Calu3 (cell line): ENCODE results near the gene DCAF17. TPM values are rescaled to one million over a fixed set of nuclear protein-coding genes. Genes with fewer than 3 reads are reported as not detected.
"Not testable (repeated sequence)": the region's sequence is repeated elsewhere in the genome, so short reads cannot be mapped to it uniquely, and the experiment has no call there.

Experiments
- BruUV-seq: library from RNA; stranded (reverse); fragments of 400-500 nt; replicated peaks from 2 replicates; lab custom pipeline; 2021; lab: Mats Ljungman, UMichigan
- CTCF ChIA-PET: fragments of 300-600 bp; sonication (Branson Sonifier 250); formaldehyde crosslinking; loops from one replicate; lab custom pipeline; 2022; ENCODE audit warnings: antibody characterized with exemption; lab: Charles Lee
- DNase-seq: peaks from one replicate; pipeline ENCODE4 v3.0.0; 2022
- H3K27ac Mint-ChIP-seq: one replicate; pipeline ENCODE4 v1.8.0; 2022; ENCODE audit warnings: mixed read lengths; ENCODE audit not compliant: unreplicated experiment
- H3K27me3 Mint-ChIP-seq: one replicate; pipeline ENCODE4 v1.8.0; 2022; ENCODE audit warnings: mixed read lengths; ENCODE audit not compliant: unreplicated experiment
- H3K36me3 Mint-ChIP-seq: one replicate; pipeline ENCODE4 v1.8.0; 2022; ENCODE audit warnings: mild to moderate bottlenecking, moderate library complexity, mixed read lengths; ENCODE audit not compliant: insufficient read depth, unreplicated experiment
- H3K4me1 Mint-ChIP-seq: one replicate; pipeline ENCODE4 v1.8.0; 2022; ENCODE audit warnings: mild to moderate bottlenecking, low read depth, mixed read lengths; ENCODE audit not compliant: unreplicated experiment
- H3K4me3 Mint-ChIP-seq: one replicate; pipeline ENCODE4 v1.8.0; 2022; ENCODE audit warnings: mild to moderate bottlenecking, low read depth, moderate library complexity, mixed read lengths; ENCODE audit not compliant: unreplicated experiment
- H3K9me3 Mint-ChIP-seq: one replicate; pipeline ENCODE4 v1.8.0; 2022; ENCODE audit warnings: low read depth, mixed read lengths; ENCODE audit not compliant: unreplicated experiment
- CTCF ChIP-seq: fragments of 200-600 bp; IDR thresholded peaks from one replicate; pipeline ENCODE4 v1.8.0; 2022; ENCODE audit warnings: antibody characterized with exemption; ENCODE audit not compliant: unreplicated experiment
- intact Hi-C: fragments of 100-400 bp; cut with micrococcal nuclease; formaldehyde crosslinking; loops from one replicate; pipeline ENCODE4 v1.10.0; 2022; ENCODE audit not compliant: unreplicated experiment
- total RNA-seq: library from RNA; stranded (reverse); gene quantifications from 2 replicates; pipeline ENCODE4 v1.2.3, GENCODE V29; 2022

DCAF17 gene
- total RNA-seq, 1 experiment from 2014 or later: 11.9 TPM

GRCh38 chr2:171492664-171493063, 58.6 kb downstream of the DCAF17 start:
- TF ChIP-seq CTCF: no peak
- BruUV-seq: no TSS peak
- Mint-ChIP-seq H3K27me3 (no peaks in the 10 kb centered on the region), H3K27ac (no peak overlapping the region), H3K4me1 (no peaks in the 10 kb centered on the region), H3K4me3 (no peak overlapping the region), H3K36me3 (no peaks in the 10 kb centered on the region), H3K9me3 (no peaks in the 10 kb centered on the region)
- DNase-seq: no peak
- CTCF ChIA-PET: interaction anchor here (0.7 kb wide), 1 partner anchor 947 kb away, joined by 3 read pairs; no protein-coding TSS in a partner anchor
- intact Hi-C loops: no loop called here

GRCh38 chr2:171497664-171498063, 63.6 kb downstream of the DCAF17 start:
- H3K4me1 Mint-ChIP-seq, H3K27me3 Mint-ChIP-seq, intact Hi-C loops, CTCF ChIA-PET, H3K4me3 Mint-ChIP-seq, DNase-seq, H3K36me3 Mint-ChIP-seq, BruUV-seq, H3K27ac Mint-ChIP-seq, H3K9me3 Mint-ChIP-seq: not testable (repeated sequence)

- no peak for DNase-seq
- H3K9me3 Mint-ChIP-seq: no peaks in the 10 kb centered on the region
- no peaks in the 10 kb centered on the region for H3K4me1 Mint-ChIP-seq
- no peak overlapping the region for H3K27ac Mint-ChIP-seq
- no peaks in the 10 kb centered on the region for H3K27me3 Mint-ChIP-seq
- H3K36me3 Mint-ChIP-seq: no peaks in the 10 kb centered on the region
- no TSS peak for BruUV-seq
- H3K4me3 Mint-ChIP-seq: no peak overlapping the region
- intact Hi-C loops: no loop called here
- CTCF ChIA-PET: no interaction called here
- TF ChIP-seq CTCF: no peak
These were observed 71.3 kb downstream of the DCAF17 start for GRCh38 chr2:171505374-171505773.

- TF ChIP-seq CTCF: no peak
- intact Hi-C loops: no loop called here
- Mint-ChIP-seq H3K9me3 (no peaks in the 10 kb centered on the region), H3K4me1 (no peaks in the 10 kb centered on the region), H3K4me3 (no peak overlapping the region), H3K27ac (no peak overlapping the region), H3K27me3 (peaks cover 13% of the 10 kb centered on the region), H3K36me3 (no peaks in the 10 kb centered on the region)
- CTCF ChIA-PET: no interaction called here
- no TSS peak for BruUV-seq
- DNase-seq: no peak
These were observed 76.1 kb downstream of the DCAF17 start for GRCh38 chr2:171509945-171510731.

- no peak for TF ChIP-seq CTCF
- intact Hi-C loops: no loop called here
- no peaks in the 10 kb centered on the region for H3K4me1 Mint-ChIP-seq
- H3K4me3 Mint-ChIP-seq: no peak overlapping the region
- no peak for DNase-seq
- CTCF ChIA-PET: interaction anchor here (0.6 kb wide), 2 partner anchors 36 to 91 kb away, joined by 3 to 4 read pairs; no protein-coding TSS in a partner anchor
- no peak overlapping the region for H3K27ac Mint-ChIP-seq
- H3K27me3 Mint-ChIP-seq: peaks cover 32% of the 10 kb centered on the region
- no peaks in the 10 kb centered on the region for H3K36me3 Mint-ChIP-seq
- H3K9me3 Mint-ChIP-seq: no peaks in the 10 kb centered on the region
- no TSS peak for BruUV-seq
These were observed 78.0 kb downstream of the DCAF17 start for GRCh38 chr2:171512014-171512413.
